ENCODE results near the gene IMMP2L.

Gene IMMP2L

GRCh38 chr7:111043561-111043960 is 518.7 kb downstream of the IMMP2L start:
- TF ChIP-seq CTCF (IDR thresholded peaks at IDR 0.05; ENCODE audit: insufficient read depth, low read length, poor library complexity, severe bottlenecking), result no peak
- no peak for DNase-seq (ENCODE audit: extremely low read depth, insufficient read length)
- H3K27me3 ChIP-seq (replicated peaks; ENCODE audit: control insufficient read depth, insufficient read depth, low read length), result no peaks in the 10 kb centered on the region
- H3K36me3 ChIP-seq (ENCODE audit: control insufficient read depth, insufficient read depth, low read length), result no peaks in the 10 kb centered on the region
- no peak overlapping the region for H3K4me3 ChIP-seq (replicated peaks; ENCODE audit: low read depth, low read length)

- no peak for DNase-seq (ENCODE audit: extremely low read depth, insufficient read length)
- Histone ChIP-seq H3K4me3 (replicated peaks; ENCODE audit: low read depth, low read length) (no peak overlapping the region), H3K36me3 (ENCODE audit: control insufficient read depth, insufficient read depth, low read length) (no peaks in the 10 kb centered on the region), H3K27me3 (replicated peaks; ENCODE audit: control insufficient read depth, insufficient read depth, low read length) (no peaks in the 10 kb centered on the region)
- TF ChIP-seq CTCF (IDR thresholded peaks at IDR 0.05; ENCODE audit: insufficient read depth, low read length, poor library complexity, severe bottlenecking), result no peak
Measured at GRCh38 chr7:111042842-111043241, 519.5 kb downstream of the IMMP2L start.

- H3K27me3 ChIP-seq (replicated peaks; ENCODE audit: control insufficient read depth, insufficient read depth, low read length), result no peaks in the 10 kb centered on the region
- no peak for TF ChIP-seq CTCF (IDR thresholded peaks at IDR 0.05; ENCODE audit: insufficient read depth, low read length, poor library complexity, severe bottlenecking)
- no peak for DNase-seq (ENCODE audit: extremely low read depth, insufficient read length)
- no peaks in the 10 kb centered on the region for H3K36me3 ChIP-seq (ENCODE audit: control insufficient read depth, insufficient read depth, low read length)
- H3K4me3 ChIP-seq (replicated peaks; ENCODE audit: low read depth, low read length), result no peak overlapping the region
Measured at GRCh38 chr7:111041577-111041976, 520.7 kb downstream of the IMMP2L start.

GRCh38 chr7:111038185-111038584 is 524.1 kb downstream of the IMMP2L start:
- no peak for TF ChIP-seq CTCF (IDR thresholded peaks at IDR 0.05; ENCODE audit: insufficient read depth, low read length, poor library complexity, severe bottlenecking)
- Histone ChIP-seq H3K36me3 (ENCODE audit: control insufficient read depth, insufficient read depth, low read length) (no peaks in the 10 kb centered on the region), H3K27me3 (replicated peaks; ENCODE audit: control insufficient read depth, insufficient read depth, low read length) (no peaks in the 10 kb centered on the region), H3K4me3 (replicated peaks; ENCODE audit: low read depth, low read length) (no peak overlapping the region)
- DNase-seq (ENCODE audit: extremely low read depth, insufficient read length), result no peak

- no peak for TF ChIP-seq CTCF (IDR thresholded peaks at IDR 0.05; ENCODE audit: insufficient read depth, low read length, poor library complexity, severe bottlenecking)
- Histone ChIP-seq H3K27me3 (replicated peaks; ENCODE audit: control insufficient read depth, insufficient read depth, low read length) (no peaks in the 10 kb centered on the region), H3K4me3 (replicated peaks; ENCODE audit: low read depth, low read length) (no peak overlapping the region), H3K36me3 (ENCODE audit: control insufficient read depth, insufficient read depth, low read length) (no peaks in the 10 kb centered on the region)
- DNase-seq (ENCODE audit: extremely low read depth, insufficient read length), result no peak
Measured at GRCh38 chr7:111031916-111032315, 530.4 kb downstream of the IMMP2L start.

GRCh38 chr7:111030336-111030735 is 532.0 kb downstream of the IMMP2L start:
- no peaks in the 10 kb centered on the region for H3K27me3 ChIP-seq (replicated peaks; ENCODE audit: control insufficient read depth, insufficient read depth, low read length)
- no peak overlapping the region for H3K4me3 ChIP-seq (replicated peaks; ENCODE audit: low read depth, low read length)
- TF ChIP-seq CTCF (IDR thresholded peaks at IDR 0.05; ENCODE audit: insufficient read depth, low read length, poor library complexity, severe bottlenecking), result no peak
- no peaks in the 10 kb centered on the region for H3K36me3 ChIP-seq (ENCODE audit: control insufficient read depth, insufficient read depth, low read length)
- DNase-seq (ENCODE audit: extremely low read depth, insufficient read length), result no peak

Measured in GM06990 (cell line).